Left cardiac atrium (tissue), 4 donors: ENCODE results near the gene RBPJL. TPM values are rescaled to one million over a fixed set of nuclear protein-coding genes. Genes with fewer than 3 reads are reported as not detected.
A peak's percentile ranks its signal among the peaks of the same experiment; 100 is the strongest.

Source experiments
- ATAC-seq, 2 donors: fragments of 200-7000 bp; cut with Tn5 transposase; one replicate each; pipeline ENCODE4 v1.9.1; 2020; ENCODE audit warnings: mild to moderate bottlenecking in 2 of 2, moderate library complexity in 2 of 2
- DNase-seq: peaks from one replicate; pipeline ENCODE4 v3.0.0-alpha.2; 2020
- intact Hi-C, 2 donors: fragments of 100-400 bp; cut with DNase I; formaldehyde crosslinking; loops; one replicate each; pipeline versions ENCODE4 v1.14.1 to v1.15.1; 2022 to 2023
- total RNA-seq, 2 donors: library from RNA; stranded (reverse); fragmentation: NEBNext Ultra II Directional; extraction: Animal tissue kit (Norgen Biotek cat#: 25700); gene quantifications; one replicate each; pipeline ENCODE4 v1.2.1, GENCODE V29; 2021
- donor health status: DM: no; HTN: yes; CAD: no.
- donor health status: DM: no; HTN: yes; CAD: no; lungs with severe emphysema.
- donor health status: DM: yes; HTN: yes; CAD: no.
- donor health status: Dilated cardiomyopathy.

RBPJL gene
- total RNA-seq, 2 donors from 2014 or later: not detected

DNA sequence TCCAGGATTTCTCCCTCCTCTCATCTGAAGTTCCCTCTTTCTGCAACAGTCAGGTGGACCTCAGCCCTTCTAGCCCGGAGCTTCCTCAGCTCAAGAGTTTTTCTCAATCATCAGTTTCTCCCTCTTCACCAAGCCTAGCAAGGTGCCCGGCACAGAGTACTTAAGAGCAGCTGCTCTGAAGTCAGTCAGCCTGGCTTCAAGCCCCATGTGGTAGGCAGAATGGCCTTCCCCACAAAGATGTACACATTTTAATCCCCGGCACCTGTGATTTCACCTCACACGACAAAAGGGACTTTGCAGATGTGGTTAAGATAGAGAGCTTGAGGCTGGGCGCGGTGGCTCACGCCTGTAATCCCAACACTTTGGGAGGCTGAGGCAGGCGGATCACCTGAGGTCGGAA lies 15.1 kb upstream of the RBPJL start:
- ATAC-seq: no peak
- intact Hi-C loops: loop anchor here in 1 of 2 donors (2.0 to 10.0 kb wide), 2 partner anchors 197 to 281 kb away; no protein-coding TSS in a partner anchor
- no peak for DNase-seq

DNA sequence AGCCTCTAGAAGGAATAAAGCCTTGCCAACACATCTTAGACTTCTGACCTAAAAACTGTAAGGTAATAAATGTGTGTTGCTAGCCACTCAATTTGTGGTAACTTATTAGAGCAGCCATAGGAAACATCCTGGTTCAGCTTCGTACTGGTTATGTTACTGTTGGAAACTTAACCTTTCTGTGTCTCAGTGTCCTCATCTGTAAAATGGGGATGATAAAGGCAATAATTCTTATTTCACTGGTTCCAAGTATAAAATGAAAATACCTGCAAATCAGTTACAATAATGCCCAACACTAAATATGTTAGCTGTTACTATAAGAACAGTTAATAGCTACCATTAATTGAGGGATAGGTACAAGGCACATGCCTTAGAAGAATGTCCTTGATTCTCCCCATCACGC lies 14.3 kb upstream of the RBPJL start:
- no peak for DNase-seq
- ATAC-seq: no peak
- intact Hi-C loops: loop anchor here in 1 of 2 donors (10.0 kb wide), 1 partner anchor 198 kb away; no protein-coding TSS in a partner anchor

DNA sequence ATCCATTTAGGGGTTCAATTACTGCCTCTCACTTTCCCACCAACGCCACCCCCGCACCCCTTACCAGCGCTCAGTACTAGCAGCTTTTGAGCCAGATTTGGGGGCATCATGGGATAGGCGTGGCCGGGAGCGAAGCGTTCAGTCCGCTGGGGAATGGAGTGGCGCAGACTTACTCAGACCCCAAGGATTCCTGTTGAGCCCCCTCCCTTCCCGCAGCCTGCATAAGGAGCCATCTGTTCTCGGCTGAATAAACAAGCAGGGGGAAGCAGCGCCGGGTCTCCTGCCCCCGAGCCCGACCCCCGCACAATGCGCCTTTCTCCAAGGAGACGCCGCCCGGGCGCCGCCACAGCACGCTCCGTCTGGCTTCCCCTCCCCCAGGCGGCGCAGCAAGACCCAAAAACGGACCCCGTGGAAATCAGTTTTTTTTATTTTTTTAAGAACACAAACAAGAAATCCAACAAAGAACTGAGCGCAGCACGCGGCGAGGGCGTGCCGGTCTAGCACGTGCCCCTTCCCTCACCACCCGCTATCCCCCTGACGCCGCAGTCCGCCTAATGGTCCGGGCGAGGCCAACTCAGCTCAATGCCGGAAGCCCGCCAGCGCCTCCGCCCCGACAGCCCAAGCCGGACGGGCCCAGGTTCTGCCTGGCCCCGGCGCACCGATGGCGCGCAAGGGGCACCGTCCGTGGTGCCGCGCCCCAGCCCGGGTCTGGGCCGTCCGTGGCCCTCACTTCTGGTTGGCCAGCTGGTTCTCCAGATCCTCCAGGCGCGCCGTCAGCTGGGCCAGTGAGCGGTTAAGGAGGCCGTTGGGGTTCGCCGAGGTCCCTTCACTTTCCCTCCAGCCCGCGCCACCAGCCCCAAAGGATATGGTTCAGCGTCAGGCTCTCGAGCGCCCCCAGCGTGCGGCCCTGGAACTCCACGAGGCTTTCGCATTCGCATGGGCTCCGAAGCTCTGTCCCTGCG lies 13.3 kb upstream of the RBPJL start:
- intact Hi-C loops: loop anchor here in 1 of 2 donors (10.0 kb wide), 1 partner anchor 199 kb away; no protein-coding TSS in a partner anchor
- ATAC-seq (peak; percentile 80 to 91), DNase-seq (peak; percentile 88)

- ATAC-seq (no peak), DNase-seq (no peak)
- intact Hi-C loops: loop anchor here in 1 of 2 donors (10.0 kb wide), 1 partner anchor 199 kb away; no protein-coding TSS in a partner anchor
Observed at GRCh38 chr20:45294003-45294368, 12.7 kb upstream of the RBPJL start.

- ATAC-seq (no peak), DNase-seq (no peak)
- intact Hi-C loops: loop anchor here in 1 of 2 donors (10.0 kb wide), 1 partner anchor 200 kb away; no protein-coding TSS in a partner anchor
Observed at GRCh38 chr20:45294659-45295058, 12.0 kb upstream of the RBPJL start.

GRCh38 chr20:45297786-45298497 lies 8.7 kb upstream of the RBPJL start:
- no peak for ATAC-seq
- intact Hi-C loops: loop anchor here in 1 of 2 donors (10.0 kb wide), 1 partner anchor 203 kb away; no protein-coding TSS in a partner anchor
- DNase-seq: no peak

GRCh38 chr20:45299786-45300185 lies 6.9 kb upstream of the RBPJL start:
- no peak for DNase-seq
- ATAC-seq: no peak
- intact Hi-C loops: loop anchor here in 1 of 2 donors (10.0 kb wide), 1 partner anchor 205 kb away; no protein-coding TSS in a partner anchor

- no peak for ATAC-seq
- intact Hi-C loops: no loop called here
- DNase-seq: no peak
Observed at GRCh38 chr20:45300961-45301360, 5.7 kb upstream of the RBPJL start.

DNA sequence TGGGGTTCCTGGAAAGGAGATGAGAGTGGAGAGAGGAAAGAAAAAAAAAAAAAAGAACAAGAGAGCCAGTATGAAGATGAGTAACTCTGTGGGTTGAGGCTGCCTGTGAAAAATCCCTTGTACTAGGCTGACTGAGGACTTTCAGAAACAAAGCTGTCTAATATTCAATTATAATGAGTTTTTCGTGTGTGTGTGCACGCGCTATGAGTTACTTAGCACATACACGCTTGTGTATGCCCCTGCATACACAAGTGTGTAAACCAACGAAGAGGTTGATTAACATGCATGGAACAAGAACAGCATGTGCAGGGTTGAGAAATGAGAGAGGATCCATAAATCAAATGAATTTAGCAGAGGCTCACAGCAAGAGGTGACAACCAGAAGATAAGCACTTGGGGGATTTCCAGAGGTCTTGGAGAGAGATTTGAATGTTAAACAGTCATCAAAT lies 4.8 kb upstream of the RBPJL start:
- intact Hi-C loops: no loop called here
- ATAC-seq (no peak), DNase-seq (no peak)

- ATAC-seq (no peak), DNase-seq (no peak)
- intact Hi-C loops: no loop called here
Observed at GRCh38 chr20:45303586-45304463, 2.8 kb upstream of the RBPJL start.

DNA sequence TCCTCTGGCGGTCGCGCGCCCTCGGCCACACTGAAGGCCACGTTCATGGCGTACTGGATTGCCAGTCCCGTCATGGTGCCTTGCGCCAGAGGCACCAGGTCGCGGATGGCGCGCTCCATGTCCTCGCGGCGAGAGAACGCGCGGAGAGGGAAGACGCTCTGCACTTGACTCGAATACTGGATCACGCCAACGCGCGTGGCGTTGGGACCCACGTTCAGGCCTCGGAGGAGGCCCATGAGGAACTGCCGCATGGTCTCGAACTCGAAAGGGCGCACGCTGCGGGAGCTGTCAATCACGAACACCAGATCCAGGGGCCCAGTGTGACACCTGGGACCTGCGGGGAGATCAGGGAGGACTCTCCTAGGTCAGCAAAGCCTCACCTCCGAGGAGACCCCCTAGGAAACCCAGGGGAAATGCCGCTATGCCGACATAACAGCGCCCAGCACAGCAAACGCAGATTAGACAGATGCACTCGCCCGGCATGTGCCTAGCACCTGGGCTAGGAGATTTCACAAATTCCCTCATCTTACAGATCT lies 2.1 kb upstream of the RBPJL start:
- intact Hi-C loops: no loop called here
- DNase-seq: no peak
- no peak for ATAC-seq

GRCh38 chr20:45305262-45305661 lies 1.4 kb upstream of the RBPJL start:
- DNase-seq (no peak), ATAC-seq (no peak)
- intact Hi-C loops: no loop called here

GRCh38 chr20:45307076-45307640 lies 518 bp downstream of the RBPJL start:
- ATAC-seq (no peak), DNase-seq (no peak)
- intact Hi-C loops: no loop called here

- ATAC-seq (peak; percentile 29 to 35), DNase-seq (no peak)
- intact Hi-C loops: no loop called here
Observed at GRCh38 chr20:45308117-45308778, 1.6 kb downstream of the RBPJL start, which contains the start of gene MATN4. Gene MATN4, minus strand, starts transcription at chr20:45308299. Its CDS starts 2,717 bp downstream, at chr20:45305582.

DNA sequence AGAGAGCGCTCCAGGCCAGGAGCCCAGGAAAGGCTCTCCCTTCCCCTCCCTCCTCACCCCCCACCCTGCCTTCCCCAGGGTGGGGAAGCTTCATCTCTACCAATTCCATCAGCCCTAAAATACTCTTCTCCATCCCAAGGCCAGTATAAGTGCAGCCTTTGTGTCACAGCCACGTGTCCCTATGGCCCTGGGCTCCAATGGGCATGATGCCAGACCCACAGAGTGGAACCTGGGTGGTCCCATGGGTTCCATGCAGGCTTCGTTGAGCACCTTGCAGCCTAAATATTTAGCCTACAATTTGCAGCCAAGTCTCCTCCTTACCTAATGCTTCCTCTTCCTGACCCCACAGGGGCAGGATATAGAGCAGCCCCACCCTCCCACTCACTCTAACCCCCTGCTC lies 2.4 kb downstream of the RBPJL start:
- intact Hi-C loops: no loop called here
- DNase-seq (no peak), ATAC-seq (no peak)

GRCh38 chr20:45311589-45312211 lies 5.1 kb downstream of the RBPJL start:
- intact Hi-C loops: no loop called here
- peak; percentile 59 for DNase-seq
- ATAC-seq: peak; percentile 54 to 72

DNA sequence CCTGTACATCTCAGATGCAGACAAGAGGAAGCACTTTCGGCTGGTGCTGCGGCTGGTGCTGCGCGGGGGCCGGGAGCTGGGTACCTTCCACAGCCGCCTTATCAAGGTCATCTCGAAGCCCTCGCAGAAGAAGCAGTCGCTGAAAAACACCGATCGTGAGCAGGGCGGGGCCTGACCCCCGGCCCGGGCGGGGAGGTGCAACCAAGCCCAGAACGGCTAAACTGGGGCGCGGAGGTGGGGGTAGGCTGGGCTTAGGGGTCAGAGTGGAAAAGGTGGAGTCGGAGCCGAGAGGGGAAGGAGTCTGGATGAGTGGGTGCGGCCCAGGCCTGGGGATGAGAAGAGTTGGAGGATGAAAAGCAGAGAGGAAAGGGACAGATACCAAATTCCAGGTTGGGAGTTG lies 5.6 kb downstream of the RBPJL start:
- no peak for DNase-seq
- intact Hi-C loops: no loop called here
- no peak for ATAC-seq
